ENCODE measurements around the gene CDK15. TPM values are rescaled to one million over a fixed set of nuclear protein-coding genes. Genes with fewer than 3 reads are reported as not detected.

Gene CDK15
- total and polyA plus RNA-seq, 3 experiments from 2014 or later = not detected

Other genes starting within 250 kb of the CDK15 start
- 10 to 100 TPM; 18.5 TPM for gene TMEM237, start 163.0 kb upstream of the CDK15 start, total RNA-seq
- 6.7 TPM for gene TMEM237, start 163.0 kb upstream of the CDK15 start, polyA plus RNA-seq
- not detected for gene MPP4, start 107.9 kb upstream of the CDK15 start, total RNA-seq
- gene MPP4, start 107.9 kb upstream of the CDK15 start, polyA plus RNA-seq = not detected
- 10 to 100 TPM; 16.9 to 18.0 TPM for gene ALS2, start 25.6 kb upstream of the CDK15 start, total RNA-seq
- 4.1 TPM for gene ALS2, start 25.6 kb upstream of the CDK15 start, polyA plus RNA-seq
- gene FZD7, start 227.3 kb downstream of the CDK15 start, total RNA-seq = under 1 TPM; 0.55 to 0.75 TPM
- not detected for gene FZD7, start 227.3 kb downstream of the CDK15 start, polyA plus RNA-seq

Data from CD8-positive, alpha-beta memory T cell (primary cell).